H1 (cell line): ENCODE results near the gene TEAD1. TPM values are rescaled to one million over a fixed set of nuclear protein-coding genes. Genes with fewer than 3 reads are reported as not detected.

Experiments used
- CTCF ChIA-PET: fragments of 300-600 bp; sonication (Branson Sonifier 250); formaldehyde crosslinking; loops from one replicate; lab custom pipeline; 2021; ENCODE audit not compliant: partially characterized antibody; lab: Charles Lee
- POLR2A ChIA-PET: fragments of 300-600 bp; sonication (Branson Sonifier 250); formaldehyde crosslinking; loops from one replicate; lab custom pipeline; 2021; ENCODE audit warnings: inconsistent platforms; ENCODE audit not compliant: partially characterized antibody; lab: Charles Lee
- DNase-seq, 2 experiments: peaks; one replicate each; pipeline versions ENCODE4 v3.0.0 to v3.0.0-alpha.2; 2010 to 2022; ENCODE audit warnings: low spot score in 2 of 2, low read depth in 1 of 2, mixed read lengths in 1 of 2
- FAIRE-seq: peaks from 2 replicates; lab custom pipeline; 2011; peaks lifted over from hg19 to GRCh38; lab: Jason Lieb, UNC
- H2AFZ ChIP-seq: 2 replicates; pipeline ENCODE4 v1.8.1; 2012; ENCODE audit warnings: low read length, inconsistent platforms
- H2AK5ac ChIP-seq: 2 replicates; pipeline ENCODE4 v1.6.1; 2013; ENCODE audit warnings: low read depth, low read length
- H2BK120ac ChIP-seq: replicated peaks from 2 replicates; pipeline ENCODE3; 2013; ENCODE audit warnings: low read depth, low read length, inconsistent platforms
- H2BK12ac ChIP-seq: 2 replicates; pipeline ENCODE4 v1.6.1; 2013; ENCODE audit warnings: low read depth, low read length
- H2BK15ac ChIP-seq: 2 replicates; pipeline ENCODE4 v1.6.1; 2013; ENCODE audit warnings: low read length
- H2BK20ac ChIP-seq: 2 replicates; pipeline ENCODE4 v1.6.1; 2013; ENCODE audit warnings: low read length
- H2BK5ac ChIP-seq: 2 replicates; pipeline ENCODE4 v1.6.1; 2013; ENCODE audit warnings: low read depth, low read length
- H3K14ac ChIP-seq: 2 replicates; pipeline ENCODE4 v1.6.1; 2013; ENCODE audit warnings: inconsistent platforms; ENCODE audit not compliant: insufficient read length
- H3K18ac ChIP-seq: 2 replicates; pipeline ENCODE4 v1.6.1; 2013; ENCODE audit warnings: low read length; ENCODE audit errors: extremely low read depth
- H3K23ac ChIP-seq: 2 replicates; pipeline ENCODE4 v1.6.1; 2013; ENCODE audit warnings: inconsistent platforms; ENCODE audit not compliant: insufficient read length
- H3K23me2 ChIP-seq: 2 replicates; pipeline ENCODE4 v1.6.1; 2013; ENCODE audit warnings: low read depth, low read length
- H3K27ac ChIP-seq: 2 replicates; pipeline ENCODE4 v1.6.1; 2011; ENCODE audit warnings: low read depth, low read length, inconsistent platforms
- H3K27me3 ChIP-seq, 4 experiments: replicated peaks in 1 of 4; 1 replicate in 1 of 4; 2 replicates in 3 of 4; pipeline versions ENCODE4 v1.6.1 to v1.8.1; 2011 to 2013; ENCODE audit warnings: low read length in 3 of 4, mild to moderate bottlenecking in 3 of 4, inconsistent platforms in 2 of 4, mixed read lengths in 2 of 4, moderate library complexity in 1 of 4; ENCODE audit not compliant: control insufficient read depth in 3 of 4, insufficient read depth in 3 of 4; ENCODE audit errors: extremely low read depth in 1 of 4
- H3K36me3 ChIP-seq, 4 experiments: 2 replicates each; pipeline versions ENCODE4 v1.6.1 to v1.8.1; 2011 to 2013; ENCODE audit warnings: mild to moderate bottlenecking in 4 of 4, low read length in 3 of 4, moderate library complexity in 2 of 4, control low read depth in 1 of 4, inconsistent platforms in 1 of 4; ENCODE audit not compliant: insufficient read depth in 4 of 4, control insufficient read depth in 2 of 4
- H3K4ac ChIP-seq: replicated peaks from 2 replicates; pipeline ENCODE3; 2013; ENCODE audit warnings: low read length, low read depth, mixed read lengths, inconsistent platforms; ENCODE audit not compliant: insufficient read length
- H3K4me1 ChIP-seq, 4 experiments: replicated peaks in 1 of 4; 1 replicate in 1 of 4; 2 replicates in 3 of 4; pipeline versions ENCODE4 v1.6.1 to v1.8.1; 2011 to 2013; ENCODE audit warnings: low read length in 3 of 4, inconsistent platforms in 2 of 4, mixed read lengths in 1 of 4; ENCODE audit not compliant: insufficient read depth in 4 of 4, control insufficient read depth in 3 of 4
- H3K4me2 ChIP-seq, 2 experiments: 2 replicates each; pipeline versions ENCODE4 v1.6.1 to v1.8.1; 2011 to 2013; ENCODE audit warnings: low read depth in 2 of 2, low read length in 2 of 2, control low read depth in 1 of 2, inconsistent platforms in 1 of 2, mild to moderate bottlenecking in 1 of 2; ENCODE audit not compliant: insufficient read depth in 1 of 2
- H3K4me3 ChIP-seq, 4 experiments: fragments of 200-600, 300-600 bp in 1 of 4; sonication (generic), shearing (Covaris generic), sonication (Bioruptor Twin) in 1 of 4; 2 replicates each; pipeline versions ENCODE4 v1.5.1 to v1.8.1; 2011 to 2016; ENCODE audit warnings: low read length in 4 of 4, low read depth in 3 of 4, control low read depth in 2 of 4, inconsistent platforms in 2 of 4, mild to moderate bottlenecking in 2 of 4, mixed read lengths in 1 of 4, moderate library complexity in 1 of 4; ENCODE audit not compliant: insufficient read depth in 2 of 4; ENCODE audit errors: extremely low read depth in 1 of 4
- H3K56ac ChIP-seq: replicated peaks from 2 replicates; pipeline ENCODE3; 2013; ENCODE audit warnings: low read depth, mild to moderate bottlenecking, mixed read lengths, low read length, inconsistent platforms; ENCODE audit not compliant: insufficient read length
- H3K79me1 ChIP-seq: 2 replicates; pipeline ENCODE4 v1.6.1; 2013; ENCODE audit warnings: low read depth, low read length, control low read depth
- H3K79me2 ChIP-seq, 2 experiments: 2 replicates each; pipeline versions ENCODE4 v1.6.1 to v1.8.1; 2012 to 2013; ENCODE audit warnings: low read length in 2 of 2, mild to moderate bottlenecking in 2 of 2, inconsistent platforms in 1 of 2; ENCODE audit not compliant: insufficient read depth in 2 of 2, control insufficient read depth in 1 of 2
- H3K9ac ChIP-seq, 4 experiments: replicated peaks in 1 of 4; 1 replicate in 1 of 4; 2 replicates in 3 of 4; pipeline versions ENCODE4 v1.6.1 to v1.8.1; 2011 to 2013; ENCODE audit warnings: low read depth in 3 of 4, low read length in 3 of 4, control low read depth in 2 of 4, mild to moderate bottlenecking in 2 of 4, moderate library complexity in 2 of 4, inconsistent platforms in 1 of 4; ENCODE audit errors: extremely low read depth in 1 of 4
- H3K9me3 ChIP-seq, 2 experiments: 2 replicates each; pipeline versions ENCODE4 v1.6.1 to v1.8.1; 2012 to 2013; ENCODE audit warnings: mild to moderate bottlenecking in 2 of 2, moderate library complexity in 2 of 2, control low read depth in 1 of 2, inconsistent platforms in 1 of 2, low read depth in 1 of 2, low read length in 1 of 2, mixed read lengths in 1 of 2; ENCODE audit not compliant: insufficient read depth in 2 of 2
- H4K20me1 ChIP-seq, 2 experiments: replicated peaks in 1 of 2; 2 replicates each; pipeline versions ENCODE3 to v1.8.1; 2011 to 2013; ENCODE audit warnings: inconsistent platforms in 2 of 2, low read length in 2 of 2, mild to moderate bottlenecking in 1 of 2; ENCODE audit not compliant: insufficient read depth in 2 of 2, control insufficient read depth in 1 of 2
- H4K5ac ChIP-seq: 2 replicates; pipeline ENCODE4 v1.6.1; 2013; ENCODE audit warnings: low read length, low read depth, mixed read lengths, inconsistent platforms; ENCODE audit not compliant: insufficient read length
- H4K8ac ChIP-seq: 2 replicates; pipeline ENCODE4 v1.8.0; 2013; ENCODE audit warnings: mild to moderate bottlenecking, moderate library complexity, low read length, inconsistent platforms; ENCODE audit not compliant: insufficient read depth; ENCODE audit errors: extremely low read depth
- H4K91ac ChIP-seq: replicated peaks from 2 replicates; pipeline ENCODE3; 2013; ENCODE audit warnings: low read length, mixed read lengths, inconsistent platforms; ENCODE audit not compliant: insufficient read length
- BACH1 ChIP-seq: IDR thresholded peaks from 2 replicates; pipeline ENCODE4 v1.6.1; 2012; ENCODE audit warnings: low read length, improper control_type of control experiment
- USF2 ChIP-seq: IDR thresholded peaks from 2 replicates; pipeline ENCODE4 v1.6.1; 2011; ENCODE audit warnings: low read length, improper control_type of control experiment
- WGBS, 2 experiments: shearing (Covaris generic) in 1 of 2; methylation state at CpG; one replicate each; pipeline versions ENCODE4 v1.1.6 to v1.1.7; 2013 to 2015; ENCODE audit warnings: low lambda C conversion rate in 2 of 2, mixed read lengths in 2 of 2, inconsistent platforms in 1 of 2, low coverage in 1 of 2, missing lambda C conversion rate in 1 of 2; ENCODE audit not compliant: insufficient replicate concordance in 2 of 2, insufficient coverage in 1 of 2, insufficient read length in 1 of 2; ENCODE audit errors: extremely low coverage in 1 of 2, missing lambda C conversion rate in 1 of 2; 5-methylcytosine and 5-hydroxymethylcytosine counted together
- polyA plus RNA-seq, 7 experiments: library from polyadenylated mRNA; depleted of rRNA in 3 of 7; stranded (reverse) in 5 of 7; unstranded in 2 of 7; fragments of >200 nt in 5 of 7; fragments of 200-250 nt in 2 of 7; gene quantifications; 1 replicate in 5 of 7; 2 replicates in 1 of 7; 4 replicates in 1 of 7; pipeline versions ENCODE4 v1.2.1 to v1.2.3, GENCODE V29; 2011 to 2013; ENCODE audit warnings: missing spikeins in 2 of 7, mixed read lengths in 2 of 7
- total RNA-seq: library from RNA; stranded (reverse); fragmentation: NEBNext Ultra II Directional; extraction: Animal tissue kit (Norgen Biotek cat#: 25700); gene quantifications from 2 replicates; pipeline ENCODE4 v1.2.1, GENCODE V29; 2021

TEAD1 gene
- total and polyA plus RNA-seq, 2 of the 8 experiments (the other 6 are each of a cell fraction or from before 2014, with no cell fraction given), result 15.6 to 67.4 TPM

- Histone ChIP-seq H3K23ac (no peak overlapping the region), H3K4me1 (peaks cover 8 to 31% (median 17%) of the 10 kb centered on the region in 4 experiments; a peak in 6 of 7 replicates), H3K4ac (no peak overlapping the region), H4K5ac (no peak overlapping the region), H3K79me1 (no peaks in the 10 kb centered on the region; the same call in 1 of the 2 replicates), H3K4me3 (no peak overlapping the region), H3K9ac (no peak overlapping the region; a peak in 1 of 7 replicates), H3K23me2 (no peaks in the 10 kb centered on the region)
- TF ChIP-seq BACH1 (no peak), USF2 (peak; percentile 15; the same call in 1 of the 2 replicates)
- TF ChIP-seq, all 59 proteins: peak for 1
- no peak overlapping the region for H3K56ac ChIP-seq
- no peak overlapping the region for H2AK5ac ChIP-seq
- 0 out of 2 replicates have a peak overlapping the region, but pooled peaks have one; percentile 35 for H2BK12ac ChIP-seq
- CTCF ChIA-PET, result interaction anchor here (0.6 to 2.1 kb wide), 6 partner anchors 11 to 378 kb away, joined by 3 to 8 read pairs (median 5); no protein-coding TSS in a partner anchor
- H3K9me3 ChIP-seq, result no peaks in the 10 kb centered on the region
- peak overlapping the region; percentile 53; the same call in 1 of the 2 replicates for H3K18ac ChIP-seq
- H2BK15ac ChIP-seq, result 0 out of 2 replicates have a peak overlapping the region, but pooled peaks have one; percentile 55
- no peak for DNase-seq
- H4K91ac ChIP-seq, result no peak overlapping the region
- WGBS, 2 experiments, result 76% methylated on average over 3 of the region's 3 CpGs; no CpG with 5 or more reads in 1 of the 2 experiments
- H3K27me3 ChIP-seq, result no peaks in the 10 kb centered on the region
- H4K8ac ChIP-seq, result no peak overlapping the region
- H3K14ac ChIP-seq, result no peak overlapping the region
- no peak overlapping the region for H3K27ac ChIP-seq
- H3K4me2 ChIP-seq, result no peak overlapping the region
- POLR2A ChIA-PET, result interaction anchor here (0.7 to 3.2 kb wide), 2 partner anchors 14 to 18 kb away, joined by 4 to 20 read pairs; no protein-coding TSS in a partner anchor
- 0 out of 2 replicates have a peak overlapping the region, but pooled peaks have one; percentile 40 for H2BK5ac ChIP-seq
- no peak for FAIRE-seq
- H3K79me2 ChIP-seq, result peaks cover 0 to 79% of the 10 kb centered on the region in 2 experiments; a peak in 2 of 4 replicates
- H2BK120ac ChIP-seq, result no peak overlapping the region
- H4K20me1 ChIP-seq, result no peaks in the 10 kb centered on the region
- H2AFZ ChIP-seq, result no peak overlapping the region
- no peaks in the 10 kb centered on the region for H3K36me3 ChIP-seq
- no peak overlapping the region for H2BK20ac ChIP-seq
Measured at GRCh38 chr11:12846786-12847615, 172.8 kb downstream of the TEAD1 start.
